Caki2 (cell line): Measurements from ENCODE around the gene FBXL15. TPM values are rescaled to one million over a fixed set of nuclear protein-coding genes. Genes with fewer than 3 reads are reported as not detected.

Source experiments
- DNase-seq: peaks from one replicate; pipeline ENCODE4 v3.0.0-alpha.2; 2015; ENCODE audit warnings: low read depth
- in situ Hi-C: cut with HindIII; loops from 2 replicates; pipeline ENCODE4 v1.10.0; 2016; ENCODE audit warnings: low sequenced_read_pairs, low pct_unique_long_range_greater_than_20kb, mixed read lengths
- total RNA-seq: library from RNA; depleted of rRNA; stranded (reverse); fragments of >200 nt; shearing (Covaris generic); gene quantifications from 2 replicates; pipeline ENCODE4 v1.2.3, GENCODE V29; 2014; ENCODE audit warnings: low replicate concordance; rRNA removed

Gene FBXL15, protein sequence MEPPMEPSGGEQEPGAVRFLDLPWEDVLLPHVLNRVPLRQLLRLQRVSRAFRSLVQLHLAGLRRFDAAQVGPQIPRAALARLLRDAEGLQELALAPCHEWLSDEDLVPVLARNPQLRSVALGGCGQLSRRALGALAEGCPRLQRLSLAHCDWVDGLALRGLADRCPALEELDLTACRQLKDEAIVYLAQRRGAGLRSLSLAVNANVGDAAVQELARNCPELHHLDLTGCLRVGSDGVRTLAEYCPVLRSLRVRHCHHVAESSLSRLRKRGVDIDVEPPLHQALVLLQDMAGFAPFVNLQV
- total RNA-seq = 18.6 and 28.2 TPM in 2 replicates

DNA sequence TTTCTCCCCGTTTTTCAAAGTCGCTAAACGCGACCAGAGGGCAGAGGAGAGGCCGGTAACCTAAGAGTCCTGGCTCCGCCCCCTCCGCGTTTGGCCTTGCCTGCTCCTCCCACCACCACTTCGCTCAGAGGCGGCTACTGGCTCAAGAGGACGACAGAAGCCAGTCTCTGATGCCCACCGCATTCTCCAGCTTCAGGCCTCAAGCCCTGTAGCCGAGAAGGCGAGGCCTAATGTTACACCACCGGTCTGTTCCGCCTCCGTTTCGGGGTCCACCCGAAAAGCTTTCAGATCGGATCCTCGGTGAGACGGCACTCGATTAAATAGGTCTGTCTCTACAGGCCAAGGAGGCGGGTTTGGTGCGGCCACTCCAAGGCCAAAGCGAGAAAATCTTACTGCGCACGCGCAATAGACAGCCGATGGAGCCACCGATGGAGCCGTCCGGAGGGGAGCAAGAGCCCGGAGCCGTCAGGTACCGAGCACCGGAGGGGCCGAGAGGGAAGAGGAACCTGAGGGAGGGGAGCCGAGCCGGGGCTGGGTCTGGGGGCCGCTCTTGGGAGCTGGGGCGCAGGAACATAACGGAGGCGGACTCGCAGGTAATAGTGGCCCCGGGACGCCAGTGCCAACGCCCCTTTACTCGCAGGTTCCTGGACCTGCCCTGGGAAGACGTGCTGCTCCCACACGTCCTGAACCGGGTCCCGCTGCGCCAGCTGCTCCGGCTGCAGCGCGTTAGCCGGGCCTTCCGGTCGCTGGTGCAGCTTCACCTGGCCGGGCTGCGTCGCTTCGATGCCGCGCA lies at the start of gene FBXL15:
Gene FBXL15 (plus strand): TSS at position 123 of the 793 bp plus-strand sequence. CDS start 294 bp downstream, at position 417.
- peak; percentile 95 for DNase-seq
- in situ Hi-C loops = no loop called here

- in situ Hi-C loops = no loop called here
- no peak for DNase-seq
These were observed 49.3 kb upstream of the FBXL15 start for GRCh38 chr10:102371295-102371694.

- no peak for DNase-seq
- in situ Hi-C loops = no loop called here
These were observed 45.4 kb upstream of the FBXL15 start for GRCh38 chr10:102375250-102375649.

GRCh38 chr10:102375867-102376266 lies 44.8 kb upstream of the FBXL15 start:
- in situ Hi-C loops = no loop called here
- no peak for DNase-seq

- no peak for DNase-seq
- in situ Hi-C loops = no loop called here
These were observed 43.7 kb upstream of the FBXL15 start for GRCh38 chr10:102376901-102377300.

GRCh38 chr10:102379383-102379782 lies 41.3 kb upstream of the FBXL15 start:
- no peak for DNase-seq
- in situ Hi-C loops = no loop called here

DNA sequence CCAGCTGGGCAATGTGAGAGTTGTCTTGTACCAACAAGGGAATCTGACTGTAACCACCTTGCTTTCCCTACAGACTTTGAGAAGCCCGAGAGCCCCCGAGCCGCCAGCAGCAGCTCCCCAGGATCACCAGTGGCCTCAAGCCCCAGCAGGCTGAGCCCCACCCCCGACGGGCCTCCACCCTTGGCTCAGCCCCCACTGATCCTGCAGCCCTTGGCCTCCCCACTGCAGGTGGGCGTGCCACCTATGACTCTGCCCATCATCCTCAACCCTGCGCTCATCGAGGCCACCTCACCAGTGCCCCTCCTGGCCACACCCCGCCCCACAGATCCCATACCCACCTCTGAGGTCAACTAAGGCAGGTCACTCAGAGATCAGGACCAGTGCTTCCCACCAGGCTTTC lies 38.7 kb upstream of the FBXL15 start:
- no peak for DNase-seq
- in situ Hi-C loops = no loop called here

- in situ Hi-C loops = no loop called here
- no peak for DNase-seq
These were observed 37.8 kb upstream of the FBXL15 start for GRCh38 chr10:102382871-102383270.

DNA sequence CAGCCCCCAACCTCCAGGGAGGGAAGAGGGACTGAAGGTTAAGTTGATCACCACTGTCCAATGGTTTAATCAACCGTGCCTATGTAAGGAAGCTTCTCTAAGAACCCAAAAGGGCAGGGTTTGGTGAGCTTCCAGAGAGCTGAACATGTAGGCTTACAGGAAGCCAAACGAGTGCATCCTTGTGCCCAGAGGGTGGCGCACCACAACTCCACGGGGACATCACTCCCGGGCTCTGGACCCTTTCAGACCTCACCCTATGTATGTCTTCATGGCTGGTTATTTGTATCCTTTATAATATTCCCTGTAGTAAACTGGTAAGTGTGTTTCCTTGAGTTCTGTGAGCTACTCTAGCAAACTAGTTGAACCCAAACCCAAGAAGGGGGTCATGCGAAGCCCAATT lies 36.6 kb upstream of the FBXL15 start:
- in situ Hi-C loops = no loop called here

DNA sequence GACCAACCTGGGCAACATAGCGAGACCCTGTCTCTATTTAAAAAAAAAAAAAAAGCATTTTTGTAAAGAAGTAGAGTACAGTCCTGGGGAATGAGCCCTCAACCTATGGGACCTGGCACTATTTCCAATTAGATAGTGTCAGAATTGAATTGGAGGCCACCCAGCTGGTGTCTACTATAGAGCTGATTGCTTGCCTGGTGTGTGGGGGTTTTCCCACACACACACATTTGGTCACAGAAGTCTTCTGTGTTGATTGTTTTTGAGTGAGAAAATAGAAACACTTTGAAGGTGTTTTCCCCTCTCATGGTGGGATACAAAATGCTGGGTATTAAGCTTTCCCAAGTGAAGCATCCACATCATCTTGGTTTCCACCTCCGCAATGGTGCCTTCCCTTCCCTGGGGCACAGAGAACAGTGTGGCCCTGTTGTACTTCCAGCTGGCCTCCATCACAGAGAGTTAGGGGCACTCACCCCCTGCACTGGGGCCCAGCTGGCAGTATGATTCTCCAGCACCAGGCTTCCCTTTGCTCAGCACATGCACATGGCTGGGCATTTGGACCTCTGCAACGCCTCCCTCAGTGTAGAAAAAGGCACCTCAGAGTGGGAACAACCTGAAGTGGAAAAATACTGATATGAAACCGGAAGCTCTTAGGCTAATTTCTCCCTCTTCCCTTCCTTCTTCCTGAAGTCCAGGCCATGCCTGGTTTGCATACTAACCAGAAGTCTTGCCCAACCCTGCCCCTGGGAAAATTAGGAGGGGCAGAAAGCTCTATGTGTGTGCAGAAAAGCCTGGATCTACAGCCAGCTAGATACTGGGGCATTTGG lies 35.8 kb upstream of the FBXL15 start:
- no peak for DNase-seq
- in situ Hi-C loops = no loop called here

More for the DNA sequence above, 36.6 kb upstream of the FBXL15 start:
- no peak for DNase-seq

DNA sequence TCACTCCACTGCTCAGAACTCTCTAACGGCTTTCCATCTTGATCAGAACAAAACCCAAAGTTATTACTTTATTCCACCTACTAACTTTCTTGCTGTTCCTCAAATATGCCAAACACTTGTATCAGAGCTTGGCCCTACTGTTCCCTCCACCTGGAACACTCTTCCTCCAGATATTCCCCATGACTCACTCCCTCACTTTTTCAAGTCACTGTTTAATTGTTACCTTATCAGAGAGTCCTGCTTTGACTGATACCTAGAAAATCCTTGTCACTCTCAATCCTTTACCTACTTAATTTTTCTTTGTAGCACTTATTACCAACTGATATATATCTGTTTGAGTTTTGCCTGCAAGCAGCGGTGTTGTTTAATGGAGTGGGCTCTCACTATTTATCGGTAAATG lies 30.7 kb upstream of the FBXL15 start:
- no peak for DNase-seq
- in situ Hi-C loops = no loop called here

DNA sequence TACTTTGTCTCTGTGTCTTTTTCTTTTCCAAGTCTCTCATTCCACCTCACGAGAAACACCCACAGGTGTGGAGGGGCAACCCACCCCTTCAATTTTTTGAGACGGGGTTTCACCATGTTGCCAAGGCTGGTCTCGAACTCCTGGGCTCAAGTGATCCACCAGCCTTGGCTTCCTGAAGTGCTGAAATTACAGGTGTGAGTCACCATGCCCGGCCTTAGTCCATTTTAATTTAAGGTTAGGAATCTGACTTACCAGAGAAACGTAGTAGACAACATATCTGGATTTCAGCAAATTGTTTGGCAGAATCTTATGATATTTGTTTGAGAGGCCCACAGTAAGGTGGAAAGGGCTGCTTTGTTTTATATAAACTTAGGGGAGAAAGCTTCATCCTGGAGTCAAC lies 28.3 kb upstream of the FBXL15 start:
- DNase-seq = no peak
- in situ Hi-C loops = no loop called here

DNA sequence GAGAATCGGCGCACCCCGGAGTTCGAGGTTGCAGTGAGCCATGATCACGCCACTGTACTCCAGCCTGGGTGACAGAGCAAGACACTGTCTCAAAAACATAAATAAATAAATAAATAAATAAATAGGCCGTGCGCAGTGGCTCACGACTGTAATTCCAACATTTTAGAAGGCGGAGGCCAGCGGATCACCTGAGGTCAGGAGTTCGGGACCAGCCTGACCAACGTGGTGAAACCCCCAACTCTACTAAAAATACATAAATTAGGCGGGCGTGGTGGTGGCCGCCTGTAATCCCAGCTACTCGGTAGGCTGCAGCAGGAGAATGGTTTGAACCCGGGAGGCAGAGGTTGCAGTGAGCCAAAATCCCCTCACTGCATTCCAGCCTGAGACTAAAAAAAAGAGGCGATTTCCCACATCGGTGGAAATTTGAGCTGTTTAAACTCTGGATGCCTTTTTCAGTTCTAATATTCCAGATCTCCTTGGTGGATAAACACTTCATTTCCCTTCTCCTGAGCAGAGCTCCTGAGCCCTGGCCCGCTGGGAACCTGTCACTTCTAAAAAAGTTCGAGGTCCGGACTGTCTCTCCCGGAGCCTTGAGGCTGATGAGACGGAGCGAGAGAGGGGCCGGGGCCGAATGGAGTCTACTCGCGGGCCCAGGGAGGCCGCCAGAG lies 27.1 kb upstream of the FBXL15 start:
- no peak for DNase-seq
- in situ Hi-C loops = no loop called here

- in situ Hi-C loops = no loop called here
- peak; percentile 97 for DNase-seq
These were observed 26.4 kb upstream of the FBXL15 start for GRCh38 chr10:102394079-102394800.

GRCh38 chr10:102394801-102395399 lies 25.7 kb upstream of the FBXL15 start:
- no peak for DNase-seq
- in situ Hi-C loops = no loop called here

- in situ Hi-C loops = no loop called here
- DNase-seq = peak; percentile 85
These were observed 25.0 kb upstream of the FBXL15 start, which contains the start of gene NFKB2 for GRCh38 chr10:102395400-102396316. NFKB2 (plus strand) TSS chr10:102395705; CDS start chr10:102395960, 255 bp downstream.
